Measurements from ENCODE around the gene CADM2. TPM values are rescaled to one million over a fixed set of nuclear protein-coding genes. Genes with fewer than 3 reads are reported as not detected.
"Not testable (repeated sequence)": the region's sequence is repeated elsewhere in the genome, so short reads cannot be mapped to it uniquely, and the experiment has no call there.

Gene CADM2
- 1 to 10 TPM in 1 of 4 donors, under 1 TPM in 3; 0.13 to 2.1 (median 0.58) TPM for total RNA-seq

DNA sequence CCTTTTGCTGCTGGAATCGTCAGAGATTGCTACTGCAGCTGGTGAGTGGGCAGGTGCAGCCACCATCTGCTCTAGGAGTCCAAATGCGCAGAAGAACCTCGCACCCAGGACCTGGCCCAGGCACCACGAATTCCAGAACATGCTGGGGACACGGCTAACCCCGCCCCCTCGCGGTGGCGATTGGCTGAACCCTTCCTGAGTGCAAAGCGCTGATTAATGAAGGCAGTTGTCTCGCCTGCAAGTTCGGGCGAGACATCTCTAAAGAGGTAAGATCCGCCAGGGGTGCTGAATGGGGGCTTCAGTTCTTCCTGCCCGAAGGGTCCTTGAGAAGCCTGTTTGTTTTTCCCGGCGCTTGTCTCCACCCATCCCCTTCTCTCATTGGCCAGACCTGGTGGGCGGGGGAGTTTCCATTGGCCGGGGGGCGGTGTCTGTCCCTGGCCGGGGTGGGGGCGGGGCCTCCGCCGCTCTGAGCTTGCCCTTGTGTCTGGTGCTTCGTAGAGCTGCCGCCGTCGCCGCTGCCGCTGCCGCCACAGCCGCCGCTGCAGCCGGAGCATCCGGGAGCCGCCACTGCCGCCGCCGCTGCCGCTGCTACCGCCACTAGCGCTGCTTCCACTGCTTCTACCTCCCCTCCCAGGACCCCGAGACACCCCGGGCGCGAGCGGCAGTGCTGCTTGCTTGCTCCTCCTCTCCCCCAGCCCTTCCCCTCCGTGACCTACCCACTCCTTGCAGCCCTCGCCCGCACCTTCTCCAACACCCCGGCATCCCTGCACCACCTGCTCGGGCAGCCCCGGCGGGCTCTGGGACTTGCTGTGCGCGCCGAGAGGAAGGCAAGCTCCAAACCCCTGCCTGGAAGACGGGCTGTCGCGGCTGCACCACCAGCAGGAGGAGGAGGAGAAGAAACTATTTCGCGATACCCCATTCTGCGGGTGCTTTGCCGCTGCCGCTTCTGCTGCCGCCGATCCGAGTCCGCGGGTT is at the start of gene CADM2:
Gene CADM2 (plus strand): TSS at position 495 of the 975 bp plus-strand sequence.
- WGBS, 2 donors = 0 to 1% methylated on average over 45 to 70 of the region's 70 CpGs
- TF ChIP-seq, protein P1, sequence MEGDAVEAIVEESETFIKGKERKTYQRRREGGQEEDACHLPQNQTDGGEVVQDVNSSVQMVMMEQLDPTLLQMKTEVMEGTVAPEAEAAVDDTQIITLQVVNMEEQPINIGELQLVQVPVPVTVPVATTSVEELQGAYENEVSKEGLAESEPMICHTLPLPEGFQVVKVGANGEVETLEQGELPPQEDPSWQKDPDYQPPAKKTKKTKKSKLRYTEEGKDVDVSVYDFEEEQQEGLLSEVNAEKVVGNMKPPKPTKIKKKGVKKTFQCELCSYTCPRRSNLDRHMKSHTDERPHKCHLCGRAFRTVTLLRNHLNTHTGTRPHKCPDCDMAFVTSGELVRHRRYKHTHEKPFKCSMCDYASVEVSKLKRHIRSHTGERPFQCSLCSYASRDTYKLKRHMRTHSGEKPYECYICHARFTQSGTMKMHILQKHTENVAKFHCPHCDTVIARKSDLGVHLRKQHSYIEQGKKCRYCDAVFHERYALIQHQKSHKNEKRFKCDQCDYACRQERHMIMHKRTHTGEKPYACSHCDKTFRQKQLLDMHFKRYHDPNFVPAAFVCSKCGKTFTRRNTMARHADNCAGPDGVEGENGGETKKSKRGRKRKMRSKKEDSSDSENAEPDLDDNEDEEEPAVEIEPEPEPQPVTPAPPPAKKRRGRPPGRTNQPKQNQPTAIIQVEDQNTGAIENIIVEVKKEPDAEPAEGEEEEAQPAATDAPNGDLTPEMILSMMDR (IDR thresholded peaks at IDR 0.05) = no peak
- TF ChIP-seq POLR2A (IDR thresholded peaks at IDR 0.05) = no peak
- intact Hi-C loops (cut with DNase I; ENCODE audit: low total_unique reads) = no loop called here
- peak within 1 kb of the TSS; percentile 30 for H3K4me3 ChIP-seq (ENCODE audit: low read depth, poor library complexity, severe bottlenecking)
- DNase-seq (ENCODE audit: low spot score in 2 of 2) = peak; percentile 84 to 97

DNA sequence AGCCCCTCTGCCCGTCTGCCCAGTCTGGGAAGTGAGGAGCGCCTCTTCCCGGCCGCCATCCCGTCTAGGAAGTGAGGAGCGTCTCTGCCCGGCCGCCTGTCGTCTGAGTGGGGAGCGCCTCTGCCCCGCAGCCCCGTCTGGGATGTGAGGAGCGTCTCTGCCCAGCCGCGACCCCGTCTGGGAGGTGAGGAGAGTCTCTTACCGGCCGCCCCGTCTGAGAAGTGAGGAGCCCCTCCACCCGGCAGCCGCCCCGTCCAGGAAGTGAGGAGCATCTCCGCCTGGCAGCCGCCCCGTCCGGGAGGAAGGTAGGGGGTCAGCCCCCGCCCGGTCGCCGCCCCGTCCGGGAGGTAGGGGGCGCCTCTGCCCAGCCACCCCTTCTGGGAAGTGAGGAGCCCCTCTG is 40.2 kb upstream of the CADM2 start:
- 94 to 95% methylated on average over 30 to 33 of the region's 33 CpGs for WGBS, 2 donors
- intact Hi-C loops (cut with DNase I; ENCODE audit: low total_unique reads); H3K4me3 ChIP-seq (ENCODE audit: low read depth, poor library complexity, severe bottlenecking); DNase-seq (ENCODE audit: low spot score in 2 of 2): not testable (repeated sequence)

DNA sequence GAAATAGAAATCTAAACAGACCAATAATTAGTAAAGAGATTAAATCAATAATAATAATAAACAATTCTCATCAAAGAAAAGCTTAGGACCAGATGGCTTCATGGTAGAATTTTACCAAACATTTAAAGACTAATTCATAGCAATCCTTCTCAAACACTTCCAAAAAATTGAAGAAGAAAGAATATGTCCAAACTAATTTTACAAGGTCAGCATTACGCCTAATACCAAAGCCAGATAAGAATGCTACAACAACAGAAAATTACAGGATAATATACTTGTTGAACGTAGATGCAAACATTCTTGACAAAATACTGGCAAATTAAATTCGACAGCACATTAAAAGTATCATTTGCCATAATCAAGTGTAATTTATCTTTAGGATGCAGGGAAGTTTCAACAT is 36.1 kb upstream of the CADM2 start:
- WGBS, 2 donors = 78 to 85% methylated on average over 3 of the region's 3 CpGs
- intact Hi-C loops (cut with DNase I; ENCODE audit: low total_unique reads) = no loop called here
- no peak overlapping the region for H3K4me3 ChIP-seq (ENCODE audit: low read depth, poor library complexity, severe bottlenecking)
- TF ChIP-seq, protein P1 (IDR thresholded peaks at IDR 0.05) = no peak
- no peak for TF ChIP-seq POLR2A (IDR thresholded peaks at IDR 0.05)
- no peak for DNase-seq (ENCODE audit: low spot score in 2 of 2)

DNA sequence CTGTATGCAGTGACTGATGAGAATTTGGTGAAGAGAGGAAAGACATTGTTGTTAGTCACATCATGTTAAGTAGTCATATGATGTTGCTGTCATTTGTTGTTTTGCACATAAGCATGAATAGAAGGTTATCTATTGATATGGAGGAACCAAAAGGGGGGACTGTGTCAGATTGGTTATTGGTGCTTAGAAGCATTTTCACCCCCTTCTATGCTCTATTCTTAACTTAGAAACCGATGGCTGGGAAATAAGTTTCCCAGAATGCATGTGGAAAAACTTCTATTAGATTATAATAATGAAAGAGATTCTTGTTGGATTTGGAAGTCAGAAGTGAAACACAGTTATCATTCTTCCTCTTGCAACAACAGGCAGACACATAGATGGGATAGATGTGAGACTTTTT is 33.2 kb upstream of the CADM2 start:
- no peak overlapping the region for H3K4me3 ChIP-seq (ENCODE audit: low read depth, poor library complexity, severe bottlenecking)
- intact Hi-C loops (cut with DNase I; ENCODE audit: low total_unique reads) = no loop called here
- no peak for DNase-seq (ENCODE audit: low spot score in 2 of 2)
- TF ChIP-seq POLR2A (IDR thresholded peaks at IDR 0.05) = no peak
- TF ChIP-seq, protein P1 (IDR thresholded peaks at IDR 0.05) = no peak
- WGBS, 2 donors = 59 to 67% methylated on average over 1 of the region's 1 CpG

DNA sequence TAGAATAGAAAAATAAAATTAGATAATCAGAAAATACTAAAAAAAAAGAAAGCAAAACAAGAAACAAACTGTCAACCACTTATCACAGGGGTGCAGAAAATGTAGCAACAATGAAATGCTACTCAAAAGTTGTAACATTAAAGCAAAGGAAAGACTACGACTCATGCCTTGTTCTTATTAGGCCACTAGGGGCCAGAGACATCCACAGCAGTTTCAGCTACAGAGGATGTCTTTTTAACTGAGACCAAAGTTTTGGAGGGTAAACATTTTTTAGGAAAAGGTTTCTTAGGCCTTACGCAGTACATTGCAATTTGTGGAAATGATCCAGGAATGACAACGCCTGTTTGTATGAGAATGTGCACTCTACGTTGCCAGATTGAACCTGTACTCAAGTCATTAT is 15.4 kb upstream of the CADM2 start:
- TF ChIP-seq POLR2A (IDR thresholded peaks at IDR 0.05) = no peak
- TF ChIP-seq, protein P1 (IDR thresholded peaks at IDR 0.05) = no peak
- intact Hi-C loops (cut with DNase I; ENCODE audit: low total_unique reads) = no loop called here
- no peak overlapping the region for H3K4me3 ChIP-seq (ENCODE audit: low read depth, poor library complexity, severe bottlenecking)
- WGBS, 2 donors = 58 to 60% methylated on average over 4 of the region's 4 CpGs
- no peak for DNase-seq (ENCODE audit: low spot score in 2 of 2)

DNA sequence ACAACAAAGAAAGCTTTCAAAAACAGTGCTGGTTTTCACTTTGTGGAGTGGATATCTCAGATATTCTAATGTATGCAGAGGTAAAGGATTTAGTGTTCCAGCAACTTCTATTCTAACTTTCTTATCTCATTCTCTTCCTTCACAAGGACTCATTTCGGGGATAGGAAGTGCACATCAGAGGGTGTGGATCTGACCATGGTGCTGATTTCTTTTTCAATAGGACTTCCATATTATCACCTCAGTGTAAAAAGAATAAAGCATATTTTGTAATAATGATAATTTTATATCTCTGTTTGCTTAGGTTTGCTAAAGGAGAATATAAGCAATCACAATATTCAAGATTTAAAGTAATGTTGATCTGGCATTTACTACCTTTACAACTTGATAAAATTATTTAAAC is 12.5 kb upstream of the CADM2 start:
- H3K4me3 ChIP-seq (ENCODE audit: low read depth, poor library complexity, severe bottlenecking) = no peak overlapping the region
- DNase-seq (ENCODE audit: low spot score in 2 of 2) = no peak
- intact Hi-C loops (cut with DNase I; ENCODE audit: low total_unique reads) = no loop called here
- TF ChIP-seq, protein P1 (IDR thresholded peaks at IDR 0.05) = no peak
- no peak for TF ChIP-seq POLR2A (IDR thresholded peaks at IDR 0.05)
- 2 to 5% methylated on average over 1 of the region's 1 CpG for WGBS, 2 donors
